HPDE6-E6E7 (cell line): Measurements from ENCODE around the gene RTF2.
"Not testable (repeated sequence)": the region's sequence is repeated elsewhere in the genome, so short reads cannot be mapped to it uniquely, and the experiment has no call there.

Experiments used
- DNase-seq: peaks from one replicate; pipeline ENCODE4 v3.0.0; 2011; ENCODE audit warnings: missing footprints; ENCODE audit errors: extremely low spot score

RTF2 gene

GRCh38 chr20:56542489-56543030 lies 74.1 kb downstream of the RTF2 start:
- DNase-seq = no peak

- DNase-seq = no peak
These were observed 83.1 kb downstream of the RTF2 start for GRCh38 chr20:56551571-56551970.

GRCh38 chr20:56552911-56553629 lies 84.6 kb downstream of the RTF2 start:
- DNase-seq = no peak

GRCh38 chr20:56554869-56555268 lies 86.4 kb downstream of the RTF2 start:
- peak; percentile 100 for DNase-seq

- no peak for DNase-seq
These were observed 90.5 kb downstream of the RTF2 start for GRCh38 chr20:56558968-56559367.

- DNase-seq = not testable (repeated sequence)
These were observed 96.1 kb downstream of the RTF2 start for GRCh38 chr20:56564526-56564925.

GRCh38 chr20:56565511-56565910 lies 97.1 kb downstream of the RTF2 start:
- DNase-seq = no peak

GRCh38 chr20:56566621-56567020 lies 98.2 kb downstream of the RTF2 start:
- peak; percentile 62 for DNase-seq
